Activated naive CD8-positive, alpha-beta T cell treated with anti-CD3 and anti-CD28 coated beads, Interleukin-2, amount 50 U/mL, for 24 hours (primary cell): ENCODE data around the gene NUMB.
"Not testable (repeated sequence)": the region's sequence is repeated elsewhere in the genome, so short reads cannot be mapped to it uniquely, and the experiment has no call there.

Source experiments
- ATAC-seq: fragments of 150-1000 bp; cut with Tn5 transposase; one replicate; pipeline ENCODE4 v1.10.0; 2021
- DNase-seq: peaks from one replicate; pipeline ENCODE4 v3.0.0; 2021
- H3K27ac Mint-ChIP-seq: one replicate; pipeline ENCODE4 v1.8.0; 2021; ENCODE audit warnings: mild to moderate bottlenecking, mixed read lengths
- H3K27me3 Mint-ChIP-seq: one replicate; pipeline ENCODE4 v1.8.0; 2021; ENCODE audit warnings: mixed read lengths
- H3K36me3 Mint-ChIP-seq: one replicate; pipeline ENCODE4 v1.8.0; 2021; ENCODE audit warnings: low read depth, mixed read lengths
- H3K4me1 Mint-ChIP-seq: one replicate; pipeline ENCODE4 v1.8.0; 2021; ENCODE audit warnings: mixed read lengths
- H3K4me3 Mint-ChIP-seq: one replicate; pipeline ENCODE4 v1.8.0; 2021; ENCODE audit warnings: mild to moderate bottlenecking, moderate library complexity, mixed read lengths
- H3K9me3 Mint-ChIP-seq: one replicate; pipeline ENCODE4 v1.8.0; 2021; ENCODE audit warnings: mixed read lengths

NUMB gene

GRCh38 chr14:73457041-73457923 lies 1.1 kb downstream of the NUMB start:
- Mint-ChIP-seq H3K4me1 (peaks cover 63% of the 10 kb centered on the region), H3K27ac (peak overlapping the region; percentile 97), H3K36me3 (peaks cover 2% of the 10 kb centered on the region), H3K27me3 (peaks cover 2% of the 10 kb centered on the region), H3K4me3 (peak overlapping the region; percentile 99), H3K9me3 (no peaks in the 10 kb centered on the region)
- DNase-seq = peak; percentile 24
- ATAC-seq = no peak

- Mint-ChIP-seq H3K9me3 (no peaks in the 10 kb centered on the region), H3K27me3 (peaks cover 2% of the 10 kb centered on the region), H3K4me1 (peaks cover 54% of the 10 kb centered on the region), H3K27ac (no peak overlapping the region), H3K36me3 (peaks cover 2% of the 10 kb centered on the region), H3K4me3 (no peak overlapping the region)
- no peak for ATAC-seq
- DNase-seq = no peak
Measured at GRCh38 chr14:73455294-73455693, 3.1 kb downstream of the NUMB start.

GRCh38 chr14:73452341-73453186 lies 5.8 kb downstream of the NUMB start:
- H3K9me3 Mint-ChIP-seq = no peaks in the 10 kb centered on the region
- ATAC-seq = no peak
- peaks cover 37% of the 10 kb centered on the region for H3K4me1 Mint-ChIP-seq

GRCh38 chr14:73443758-73444157 lies 14.6 kb downstream of the NUMB start:
- H3K4me3 Mint-ChIP-seq = no peak overlapping the region
- DNase-seq = no peak
- H3K36me3 Mint-ChIP-seq = no peaks in the 10 kb centered on the region
- H3K9me3 Mint-ChIP-seq = no peaks in the 10 kb centered on the region
- no peak for ATAC-seq
- H3K27ac Mint-ChIP-seq = no peak overlapping the region
- no peaks in the 10 kb centered on the region for H3K27me3 Mint-ChIP-seq
- peaks cover 4% of the 10 kb centered on the region for H3K4me1 Mint-ChIP-seq

More at GRCh38 chr14:73452341-73453186, 5.8 kb downstream of the NUMB start:
- H3K36me3 Mint-ChIP-seq = no peaks in the 10 kb centered on the region
- no peak overlapping the region for H3K4me3 Mint-ChIP-seq
- DNase-seq = no peak
- no peaks in the 10 kb centered on the region for H3K27me3 Mint-ChIP-seq
- no peak overlapping the region for H3K27ac Mint-ChIP-seq

GRCh38 chr14:73441286-73441685 lies 17.1 kb downstream of the NUMB start:
- H3K36me3 Mint-ChIP-seq = no peaks in the 10 kb centered on the region
- no peak overlapping the region for H3K27ac Mint-ChIP-seq
- DNase-seq = no peak
- no peaks in the 10 kb centered on the region for H3K27me3 Mint-ChIP-seq
- ATAC-seq = no peak
- H3K9me3 Mint-ChIP-seq = no peaks in the 10 kb centered on the region
- peaks cover 7% of the 10 kb centered on the region for H3K4me1 Mint-ChIP-seq
- H3K4me3 Mint-ChIP-seq = no peak overlapping the region

GRCh38 chr14:73438993-73439392 lies 19.4 kb downstream of the NUMB start:
- no peak overlapping the region for H3K4me3 Mint-ChIP-seq

GRCh38 chr14:73437206-73437605 lies 21.1 kb downstream of the NUMB start:
- Mint-ChIP-seq H3K4me3 (no peak overlapping the region), H3K27ac (no peak overlapping the region), H3K4me1 (peaks cover 10% of the 10 kb centered on the region), H3K9me3 (no peaks in the 10 kb centered on the region), H3K36me3 (no peaks in the 10 kb centered on the region), H3K27me3 (no peaks in the 10 kb centered on the region)
- ATAC-seq = no peak
- DNase-seq = no peak

More at GRCh38 chr14:73438993-73439392, 19.4 kb downstream of the NUMB start:
- Mint-ChIP-seq H3K27me3 (no peaks in the 10 kb centered on the region), H3K27ac (no peak overlapping the region), H3K9me3 (no peaks in the 10 kb centered on the region), H3K36me3 (no peaks in the 10 kb centered on the region), H3K4me1 (peaks cover 7% of the 10 kb centered on the region)
- DNase-seq (no peak), ATAC-seq (no peak)

- Mint-ChIP-seq H3K27me3 (no peaks in the 10 kb centered on the region), H3K4me3 (no peak overlapping the region), H3K4me1 (peaks cover 5% of the 10 kb centered on the region), H3K27ac (no peak overlapping the region), H3K36me3 (no peaks in the 10 kb centered on the region), H3K9me3 (no peaks in the 10 kb centered on the region)
- DNase-seq (no peak), ATAC-seq (no peak)
Measured at GRCh38 chr14:73432124-73432523, 26.2 kb downstream of the NUMB start.

GRCh38 chr14:73428353-73428824 lies 30.0 kb downstream of the NUMB start:
- H3K4me1 Mint-ChIP-seq = peaks cover 15% of the 10 kb centered on the region
- no peaks in the 10 kb centered on the region for H3K27me3 Mint-ChIP-seq
- no peaks in the 10 kb centered on the region for H3K36me3 Mint-ChIP-seq
- no peaks in the 10 kb centered on the region for H3K9me3 Mint-ChIP-seq
- ATAC-seq (no peak), DNase-seq (no peak)
- no peak overlapping the region for H3K4me3 Mint-ChIP-seq
- H3K27ac Mint-ChIP-seq = no peak overlapping the region

- H3K27me3 Mint-ChIP-seq = no peaks in the 10 kb centered on the region
- H3K27ac Mint-ChIP-seq = no peak overlapping the region
Measured at GRCh38 chr14:73427516-73428264, 30.7 kb downstream of the NUMB start.

GRCh38 chr14:73426877-73427276 lies 31.5 kb downstream of the NUMB start:
- Mint-ChIP-seq H3K4me3 (no peak overlapping the region), H3K27me3 (no peaks in the 10 kb centered on the region), H3K27ac (no peak overlapping the region), H3K4me1 (peaks cover 18% of the 10 kb centered on the region), H3K36me3 (no peaks in the 10 kb centered on the region), H3K9me3 (no peaks in the 10 kb centered on the region)
- DNase-seq = no peak
- ATAC-seq = no peak

More at GRCh38 chr14:73427516-73428264, 30.7 kb downstream of the NUMB start:
- ATAC-seq = no peak
- Mint-ChIP-seq H3K4me3 (no peak overlapping the region), H3K9me3 (no peaks in the 10 kb centered on the region), H3K36me3 (no peaks in the 10 kb centered on the region), H3K4me1 (peaks cover 14% of the 10 kb centered on the region)
- no peak for DNase-seq

GRCh38 chr14:73424453-73424852 lies 33.9 kb downstream of the NUMB start:
- H3K4me3 Mint-ChIP-seq = no peak overlapping the region
- H3K4me1 Mint-ChIP-seq = peaks cover 26% of the 10 kb centered on the region
- DNase-seq = no peak
- no peaks in the 10 kb centered on the region for H3K27me3 Mint-ChIP-seq
- ATAC-seq = no peak
- H3K27ac Mint-ChIP-seq = peak overlapping the region; percentile 36
- peaks cover 11% of the 10 kb centered on the region for H3K36me3 Mint-ChIP-seq
- no peaks in the 10 kb centered on the region for H3K9me3 Mint-ChIP-seq

- H3K4me1 Mint-ChIP-seq = peaks cover 26% of the 10 kb centered on the region
- ATAC-seq, DNase-seq, H3K9me3 Mint-ChIP-seq, H3K27ac Mint-ChIP-seq, H3K27me3 Mint-ChIP-seq, H3K4me3 Mint-ChIP-seq: not testable (repeated sequence)
- peaks cover 12% of the 10 kb centered on the region for H3K36me3 Mint-ChIP-seq
Measured at GRCh38 chr14:73423092-73423491, 35.3 kb downstream of the NUMB start.

- Mint-ChIP-seq H3K36me3 (peaks cover 12% of the 10 kb centered on the region), H3K27ac (no peak overlapping the region), H3K4me3 (no peak overlapping the region), H3K4me1 (peaks cover 24% of the 10 kb centered on the region), H3K27me3 (no peaks in the 10 kb centered on the region), H3K9me3 (no peaks in the 10 kb centered on the region)
- DNase-seq (no peak), ATAC-seq (no peak)
Measured at GRCh38 chr14:73422515-73422914, 35.8 kb downstream of the NUMB start.
